Non-pigmented ciliary epithelial cell (primary cell): Measurements from ENCODE around the gene PSMA8.
"Not testable (repeated sequence)": the region's sequence is repeated elsewhere in the genome, so short reads cannot be mapped to it uniquely, and the experiment has no call there.

Experiments used
- DNase-seq: peaks from one replicate; pipeline ENCODE4 v3.0.0-alpha.2; 2010; ENCODE audit warnings: low read depth

The PSMA8 gene

GRCh38 chr18:26237363-26237762 is 103.7 kb downstream of the PSMA8 start:
- not testable (repeated sequence) for DNase-seq

GRCh38 chr18:26238718-26239117 is 105.0 kb downstream of the PSMA8 start:
- not testable (repeated sequence) for DNase-seq

- DNase-seq = not testable (repeated sequence)
Measured at GRCh38 chr18:26242392-26242791, 108.7 kb downstream of the PSMA8 start.
